GM23338 (cell line): Measurements from ENCODE around the gene NAALADL2. TPM values are rescaled to one million over a fixed set of nuclear protein-coding genes. Genes with fewer than 3 reads are reported as not detected.

Experiments used
- ATAC-seq: fragments of 200-7000 bp; cut with Tn5 transposase; 3 replicates; pipeline ENCODE4 v1.9.1; 2020
- DNase-seq: peaks from one replicate; pipeline ENCODE4 v3.0.0-alpha.2; 2015; ENCODE audit warnings: low spot score
- H2AFZ ChIP-seq: fragments of 200-600 bp; sonication (generic); 2 replicates; pipeline ENCODE4 v1.8.0; 2016; ENCODE audit warnings: antibody characterized with exemption, mild to moderate bottlenecking, moderate library complexity
- H3F3A ChIP-seq: fragments of 200-600 bp; sonication (generic); replicated peaks from 2 replicates; pipeline ENCODE4 v1.8.0; 2017; ENCODE audit warnings: antibody characterized with exemption, mixed run types, low read depth
- H3K27ac ChIP-seq: fragments of 200-600 bp; sonication (generic); 2 replicates; pipeline ENCODE4 v1.6.1; 2016; ENCODE audit warnings: low read depth
- H3K27me3 ChIP-seq: fragments of 200-600 bp; sonication (generic); 2 replicates; pipeline ENCODE4 v1.8.0; 2016; ENCODE audit warnings: mild to moderate bottlenecking, mixed run types, moderate library complexity; ENCODE audit not compliant: insufficient read depth
- H3K36me3 ChIP-seq: fragments of 200-600 bp; sonication (generic); 2 replicates; pipeline ENCODE4 v1.8.0; 2016; ENCODE audit warnings: mild to moderate bottlenecking; ENCODE audit not compliant: insufficient read depth
- H3K4me1 ChIP-seq: fragments of 200-600 bp; sonication (generic); 2 replicates; pipeline ENCODE4 v1.8.0; 2016; ENCODE audit warnings: mild to moderate bottlenecking, moderate library complexity; ENCODE audit not compliant: insufficient read depth
- H3K4me2 ChIP-seq: fragments of 200-600 bp; sonication (generic); 2 replicates; pipeline ENCODE4 v1.7.1; 2017; ENCODE audit warnings: mixed run types
- H3K4me3 ChIP-seq: fragments of 200-600 bp; sonication (generic); 2 replicates; pipeline ENCODE4 v1.6.1; 2016; ENCODE audit warnings: mixed run types
- H3K79me2 ChIP-seq: fragments of 200-600 bp; sonication (generic); replicated peaks from 2 replicates; pipeline ENCODE4 v1.8.0; 2017; ENCODE audit warnings: mild to moderate bottlenecking; ENCODE audit not compliant: insufficient read depth
- H3K9me2 ChIP-seq: fragments of 200-600 bp; sonication (generic); 2 replicates; pipeline ENCODE4 v1.8.0; 2017; ENCODE audit not compliant: insufficient read depth
- H4K20me1 ChIP-seq: fragments of 200-600 bp; sonication (generic); replicated peaks from 2 replicates; pipeline ENCODE4 v1.8.0; 2017; ENCODE audit warnings: mild to moderate bottlenecking; ENCODE audit not compliant: insufficient read depth
- H3K27ac Mint-ChIP-seq: 2 replicates; pipeline ENCODE4 v1.8.0; 2020; ENCODE audit warnings: inconsistent platforms, mild to moderate bottlenecking, moderate library complexity, mixed read lengths
- H3K27me3 Mint-ChIP-seq: 3 replicates; pipeline ENCODE4 v1.8.0; 2022; ENCODE audit warnings: low read depth, mild to moderate bottlenecking, moderate library complexity, mixed read lengths, inconsistent platforms; ENCODE audit not compliant: insufficient read depth, poor library complexity
- H3K36me3 Mint-ChIP-seq: 3 replicates; pipeline ENCODE4 v1.8.0; 2021; ENCODE audit warnings: low read depth, mild to moderate bottlenecking, inconsistent platforms, moderate library complexity, mixed read lengths
- H3K4me1 Mint-ChIP-seq: 3 replicates; pipeline ENCODE4 v1.8.0; 2020; ENCODE audit warnings: mild to moderate bottlenecking, inconsistent platforms, mixed read lengths
- H3K4me3 Mint-ChIP-seq: 3 replicates; pipeline ENCODE4 v1.8.0; 2021; ENCODE audit warnings: moderate library complexity, mild to moderate bottlenecking, inconsistent platforms, mixed read lengths
- H3K9me3 Mint-ChIP-seq: 3 replicates; pipeline ENCODE4 v1.8.0; 2020; ENCODE audit warnings: moderate library complexity, mild to moderate bottlenecking, inconsistent platforms, mixed read lengths
- CREB1 ChIP-seq: fragments of 250-450 bp; sonication (Bioruptor Pico); IDR thresholded peaks from 2 replicates; pipeline ENCODE4 v1.5.0; 2020; ENCODE audit warnings: low read depth, mild to moderate bottlenecking, moderate library complexity
- EZH2 ChIP-seq: fragments of 200-600 bp; sonication (generic); IDR thresholded peaks from one replicate; pipeline ENCODE4 v1.8.0; 2017; ENCODE audit warnings: antibody characterized with exemption, mild to moderate bottlenecking, low read depth; ENCODE audit not compliant: unreplicated experiment
- EZH2phosphoT487 ChIP-seq: fragments of 200-600 bp; sonication (generic); IDR thresholded peaks from one replicate; pipeline ENCODE4 v1.8.1; 2018; ENCODE audit warnings: antibody characterized with exemption; ENCODE audit not compliant: unreplicated experiment
- JUNB ChIP-seq: IDR thresholded peaks from one replicate; pipeline ENCODE4 v1.6.1; 2016; ENCODE audit warnings: antibody characterized with exemption; ENCODE audit not compliant: unreplicated experiment
- NANOG ChIP-seq: IDR thresholded peaks from 2 replicates; pipeline ENCODE4 v1.6.1; 2016; ENCODE audit warnings: antibody characterized with exemption, borderline replicate concordance
- POLR2AphosphoS5 ChIP-seq: IDR thresholded peaks from 2 replicates; pipeline ENCODE4 v1.6.1; 2016; ENCODE audit warnings: antibody characterized with exemption, low read depth
- STAT1 ChIP-seq: IDR thresholded peaks from one replicate; pipeline ENCODE4 v1.6.1; 2016; ENCODE audit warnings: antibody characterized with exemption; ENCODE audit not compliant: unreplicated experiment
- ZNF114 ChIP-seq: fragments of 250-450 bp; sonication (Bioruptor Pico); IDR thresholded peaks from 2 replicates; pipeline ENCODE4 v1.5.0; 2020; ENCODE audit warnings: mild to moderate bottlenecking, moderate library complexity
- ZNF331 ChIP-seq: fragments of 250-450 bp; sonication (Bioruptor Pico); IDR thresholded peaks from 2 replicates; pipeline ENCODE4 v1.5.0; 2020; ENCODE audit warnings: low read depth, mild to moderate bottlenecking, moderate library complexity
- polyA plus RNA-seq: library from polyadenylated mRNA; unstranded; fragments of >200 nt; fragmentation: Nextera tagmentation; extraction: Ambion mirVana; gene quantifications from 2 replicates; pipeline ENCODE4 v1.2.1, GENCODE V29; 2016
- total RNA-seq: library from RNA; depleted of rRNA; stranded (reverse); fragments of >200 nt; shearing (Covaris generic); gene quantifications from 2 replicates; pipeline ENCODE4 v1.2.3, GENCODE V29; 2014
- TF ChIP-seq, protein P1 (sequence below): fragments of 250-450 bp; sonication (Bioruptor Pico); IDR thresholded peaks from 2 replicates; pipeline ENCODE4 v1.5.0; 2020; ENCODE audit warnings: mild to moderate bottlenecking, moderate library complexity
- TF ChIP-seq, protein P2 (sequence below): IDR thresholded peaks from one replicate; pipeline ENCODE4 v1.6.1; 2018; ENCODE audit warnings: antibody characterized with exemption; ENCODE audit not compliant: unreplicated experiment
- TF ChIP-seq, protein P3 (sequence below), 2 experiments: fragments of 200-600 bp in 1 of 2; sonication (generic) in 1 of 2; conservative IDR thresholded peaks; 2 replicates each; pipeline versions ENCODE4 v1.5.1 to v1.6.1; 2016 to 2017; ENCODE audit warnings: antibody characterized with exemption in 2 of 2, low read depth in 2 of 2, mild to moderate bottlenecking in 2 of 2, moderate library complexity in 1 of 2
- TF ChIP-seq, protein P4 (sequence below): IDR thresholded peaks from 2 replicates; pipeline ENCODE4 v1.6.1; 2016; ENCODE audit warnings: antibody characterized with exemption

The NAALADL2 gene
- total and polyA plus RNA-seq, 2 experiments from 2014 or later, result 1.6 to 2.6 TPM

DNA sequence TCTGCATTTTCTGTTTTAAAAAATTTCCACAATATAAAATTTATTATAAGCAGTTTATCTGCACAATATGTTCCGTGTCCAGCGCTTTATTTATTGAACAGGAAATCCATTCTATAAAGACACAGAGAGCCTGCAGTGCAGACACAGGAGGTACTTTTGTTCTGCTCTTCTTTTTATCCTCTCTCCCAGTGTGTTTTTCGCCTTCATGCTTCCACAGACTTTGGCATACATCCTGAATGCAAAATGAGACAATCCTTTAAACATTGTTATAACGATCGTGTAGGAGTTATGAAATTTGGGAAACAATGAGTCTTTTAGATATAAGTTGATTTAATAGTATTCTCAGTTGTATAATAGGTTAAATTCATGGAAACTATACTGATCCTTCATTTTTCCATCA, 749.2 kb downstream of the NAALADL2 start:
- Mint-ChIP-seq H3K4me3 (no peak overlapping the region), H3K27me3 (no peaks in the 10 kb centered on the region), H3K4me1 (no peaks in the 10 kb centered on the region), H3K9me3 (no peaks in the 10 kb centered on the region), H3K36me3 (no peaks in the 10 kb centered on the region), H3K27ac (no peak overlapping the region)
- H3K36me3 ChIP-seq, result no peaks in the 10 kb centered on the region
- ATAC-seq, result no peak
- no peak overlapping the region for H2AFZ ChIP-seq
- H4K20me1 ChIP-seq, result no peaks in the 10 kb centered on the region
- no peak overlapping the region for H3K4me2 ChIP-seq
- H3K9me2 ChIP-seq, result no peaks in the 10 kb centered on the region
- no peak overlapping the region for H3K4me3 ChIP-seq
- peaks cover 6% of the 10 kb centered on the region; the same call in 1 of the 2 replicates for H3K4me1 ChIP-seq
- no peak for DNase-seq
- no peak for TF ChIP-seq ZNF331 (CRISPR knock-in tag)
- TF ChIP-seq, protein P1, sequence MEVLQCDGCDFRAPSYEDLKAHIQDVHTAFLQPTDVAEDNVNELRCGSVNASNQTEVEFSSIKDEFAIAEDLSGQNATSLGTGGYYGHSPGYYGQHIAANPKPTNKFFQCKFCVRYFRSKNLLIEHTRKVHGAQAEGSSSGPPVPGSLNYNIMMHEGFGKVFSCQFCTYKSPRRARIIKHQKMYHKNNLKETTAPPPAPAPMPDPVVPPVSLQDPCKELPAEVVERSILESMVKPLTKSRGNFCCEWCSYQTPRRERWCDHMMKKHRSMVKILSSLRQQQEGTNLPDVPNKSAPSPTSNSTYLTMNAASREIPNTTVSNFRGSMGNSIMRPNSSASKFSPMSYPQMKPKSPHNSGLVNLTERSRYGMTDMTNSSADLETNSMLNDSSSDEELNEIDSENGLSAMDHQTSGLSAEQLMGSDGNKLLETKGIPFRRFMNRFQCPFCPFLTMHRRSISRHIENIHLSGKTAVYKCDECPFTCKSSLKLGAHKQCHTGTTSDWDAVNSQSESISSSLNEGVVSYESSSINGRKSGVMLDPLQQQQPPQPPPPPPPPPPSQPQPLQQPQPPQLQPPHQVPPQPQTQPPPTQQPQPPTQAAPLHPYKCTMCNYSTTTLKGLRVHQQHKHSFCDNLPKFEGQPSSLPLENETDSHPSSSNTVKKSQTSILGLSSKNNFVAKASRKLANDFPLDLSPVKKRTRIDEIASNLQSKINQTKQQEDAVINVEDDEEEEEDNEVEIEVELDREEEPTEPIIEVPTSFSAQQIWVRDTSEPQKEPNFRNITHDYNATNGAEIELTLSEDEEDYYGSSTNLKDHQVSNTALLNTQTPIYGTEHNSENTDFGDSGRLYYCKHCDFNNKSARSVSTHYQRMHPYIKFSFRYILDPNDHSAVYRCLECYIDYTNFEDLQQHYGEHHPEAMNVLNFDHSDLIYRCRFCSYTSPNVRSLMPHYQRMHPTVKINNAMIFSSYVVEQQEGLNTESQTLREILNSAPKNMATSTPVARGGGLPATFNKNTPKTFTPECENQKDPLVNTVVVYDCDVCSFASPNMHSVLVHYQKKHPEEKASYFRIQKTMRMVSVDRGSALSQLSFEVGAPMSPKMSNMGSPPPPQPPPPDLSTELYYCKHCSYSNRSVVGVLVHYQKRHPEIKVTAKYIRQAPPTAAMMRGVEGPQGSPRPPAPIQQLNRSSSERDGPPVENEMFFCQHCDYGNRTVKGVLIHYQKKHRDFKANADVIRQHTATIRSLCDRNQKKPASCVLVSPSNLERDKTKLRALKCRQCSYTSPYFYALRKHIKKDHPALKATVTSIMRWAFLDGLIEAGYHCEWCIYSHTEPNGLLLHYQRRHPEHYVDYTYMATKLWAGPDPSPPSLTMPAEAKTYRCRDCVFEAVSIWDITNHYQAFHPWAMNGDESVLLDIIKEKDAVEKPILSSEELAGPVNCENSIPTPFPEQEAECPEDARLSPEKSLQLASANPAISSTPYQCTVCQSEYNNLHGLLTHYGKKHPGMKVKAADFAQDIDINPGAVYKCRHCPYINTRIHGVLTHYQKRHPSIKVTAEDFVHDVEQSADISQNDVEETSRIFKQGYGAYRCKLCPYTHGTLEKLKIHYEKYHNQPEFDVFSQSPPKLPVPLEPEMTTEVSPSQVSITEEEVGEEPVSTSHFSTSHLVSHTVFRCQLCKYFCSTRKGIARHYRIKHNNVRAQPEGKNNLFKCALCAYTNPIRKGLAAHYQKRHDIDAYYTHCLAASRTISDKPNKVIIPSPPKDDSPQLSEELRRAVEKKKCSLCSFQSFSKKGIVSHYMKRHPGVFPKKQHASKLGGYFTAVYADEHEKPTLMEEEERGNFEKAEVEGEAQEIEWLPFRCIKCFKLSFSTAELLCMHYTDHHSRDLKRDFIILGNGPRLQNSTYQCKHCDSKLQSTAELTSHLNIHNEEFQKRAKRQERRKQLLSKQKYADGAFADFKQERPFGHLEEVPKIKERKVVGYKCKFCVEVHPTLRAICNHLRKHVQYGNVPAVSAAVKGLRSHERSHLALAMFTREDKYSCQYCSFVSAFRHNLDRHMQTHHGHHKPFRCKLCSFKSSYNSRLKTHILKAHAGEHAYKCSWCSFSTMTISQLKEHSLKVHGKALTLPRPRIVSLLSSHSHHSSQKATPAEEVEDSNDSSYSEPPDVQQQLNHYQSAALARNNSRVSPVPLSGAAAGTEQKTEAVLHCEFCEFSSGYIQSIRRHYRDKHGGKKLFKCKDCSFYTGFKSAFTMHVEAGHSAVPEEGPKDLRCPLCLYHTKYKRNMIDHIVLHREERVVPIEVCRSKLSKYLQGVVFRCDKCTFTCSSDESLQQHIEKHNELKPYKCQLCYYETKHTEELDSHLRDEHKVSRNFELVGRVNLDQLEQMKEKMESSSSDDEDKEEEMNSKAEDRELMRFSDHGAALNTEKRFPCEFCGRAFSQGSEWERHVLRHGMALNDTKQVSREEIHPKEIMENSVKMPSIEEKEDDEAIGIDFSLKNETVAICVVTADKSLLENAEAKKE (CRISPR knock-in tag), result no peak
- no peak for TF ChIP-seq EZH2phosphoT487
- TF ChIP-seq STAT1, result no peak
- TF ChIP-seq ZNF114 (CRISPR knock-in tag), result no peak
- TF ChIP-seq, protein P2, sequence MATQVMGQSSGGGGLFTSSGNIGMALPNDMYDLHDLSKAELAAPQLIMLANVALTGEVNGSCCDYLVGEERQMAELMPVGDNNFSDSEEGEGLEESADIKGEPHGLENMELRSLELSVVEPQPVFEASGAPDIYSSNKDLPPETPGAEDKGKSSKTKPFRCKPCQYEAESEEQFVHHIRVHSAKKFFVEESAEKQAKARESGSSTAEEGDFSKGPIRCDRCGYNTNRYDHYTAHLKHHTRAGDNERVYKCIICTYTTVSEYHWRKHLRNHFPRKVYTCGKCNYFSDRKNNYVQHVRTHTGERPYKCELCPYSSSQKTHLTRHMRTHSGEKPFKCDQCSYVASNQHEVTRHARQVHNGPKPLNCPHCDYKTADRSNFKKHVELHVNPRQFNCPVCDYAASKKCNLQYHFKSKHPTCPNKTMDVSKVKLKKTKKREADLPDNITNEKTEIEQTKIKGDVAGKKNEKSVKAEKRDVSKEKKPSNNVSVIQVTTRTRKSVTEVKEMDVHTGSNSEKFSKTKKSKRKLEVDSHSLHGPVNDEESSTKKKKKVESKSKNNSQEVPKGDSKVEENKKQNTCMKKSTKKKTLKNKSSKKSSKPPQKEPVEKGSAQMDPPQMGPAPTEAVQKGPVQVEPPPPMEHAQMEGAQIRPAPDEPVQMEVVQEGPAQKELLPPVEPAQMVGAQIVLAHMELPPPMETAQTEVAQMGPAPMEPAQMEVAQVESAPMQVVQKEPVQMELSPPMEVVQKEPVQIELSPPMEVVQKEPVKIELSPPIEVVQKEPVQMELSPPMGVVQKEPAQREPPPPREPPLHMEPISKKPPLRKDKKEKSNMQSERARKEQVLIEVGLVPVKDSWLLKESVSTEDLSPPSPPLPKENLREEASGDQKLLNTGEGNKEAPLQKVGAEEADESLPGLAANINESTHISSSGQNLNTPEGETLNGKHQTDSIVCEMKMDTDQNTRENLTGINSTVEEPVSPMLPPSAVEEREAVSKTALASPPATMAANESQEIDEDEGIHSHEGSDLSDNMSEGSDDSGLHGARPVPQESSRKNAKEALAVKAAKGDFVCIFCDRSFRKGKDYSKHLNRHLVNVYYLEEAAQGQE, result no peak
- no peak for TF ChIP-seq JUNB
- no peak for TF ChIP-seq NANOG
- TF ChIP-seq, protein P3, sequence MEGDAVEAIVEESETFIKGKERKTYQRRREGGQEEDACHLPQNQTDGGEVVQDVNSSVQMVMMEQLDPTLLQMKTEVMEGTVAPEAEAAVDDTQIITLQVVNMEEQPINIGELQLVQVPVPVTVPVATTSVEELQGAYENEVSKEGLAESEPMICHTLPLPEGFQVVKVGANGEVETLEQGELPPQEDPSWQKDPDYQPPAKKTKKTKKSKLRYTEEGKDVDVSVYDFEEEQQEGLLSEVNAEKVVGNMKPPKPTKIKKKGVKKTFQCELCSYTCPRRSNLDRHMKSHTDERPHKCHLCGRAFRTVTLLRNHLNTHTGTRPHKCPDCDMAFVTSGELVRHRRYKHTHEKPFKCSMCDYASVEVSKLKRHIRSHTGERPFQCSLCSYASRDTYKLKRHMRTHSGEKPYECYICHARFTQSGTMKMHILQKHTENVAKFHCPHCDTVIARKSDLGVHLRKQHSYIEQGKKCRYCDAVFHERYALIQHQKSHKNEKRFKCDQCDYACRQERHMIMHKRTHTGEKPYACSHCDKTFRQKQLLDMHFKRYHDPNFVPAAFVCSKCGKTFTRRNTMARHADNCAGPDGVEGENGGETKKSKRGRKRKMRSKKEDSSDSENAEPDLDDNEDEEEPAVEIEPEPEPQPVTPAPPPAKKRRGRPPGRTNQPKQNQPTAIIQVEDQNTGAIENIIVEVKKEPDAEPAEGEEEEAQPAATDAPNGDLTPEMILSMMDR (conservative IDR thresholded peaks at IDR 0.05; ENCODE audit: low read depth in 2 of 2), result no peak
- TF ChIP-seq EZH2, result no peak
- TF ChIP-seq, protein P4, sequence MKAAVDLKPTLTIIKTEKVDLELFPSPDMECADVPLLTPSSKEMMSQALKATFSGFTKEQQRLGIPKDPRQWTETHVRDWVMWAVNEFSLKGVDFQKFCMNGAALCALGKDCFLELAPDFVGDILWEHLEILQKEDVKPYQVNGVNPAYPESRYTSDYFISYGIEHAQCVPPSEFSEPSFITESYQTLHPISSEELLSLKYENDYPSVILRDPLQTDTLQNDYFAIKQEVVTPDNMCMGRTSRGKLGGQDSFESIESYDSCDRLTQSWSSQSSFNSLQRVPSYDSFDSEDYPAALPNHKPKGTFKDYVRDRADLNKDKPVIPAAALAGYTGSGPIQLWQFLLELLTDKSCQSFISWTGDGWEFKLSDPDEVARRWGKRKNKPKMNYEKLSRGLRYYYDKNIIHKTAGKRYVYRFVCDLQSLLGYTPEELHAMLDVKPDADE, result no peak
- TF ChIP-seq CREB1 (CRISPR knock-in tag), result no peak
- TF ChIP-seq POLR2AphosphoS5, result no peak
- H3F3A ChIP-seq, result no peaks in the 10 kb centered on the region
- H3K27me3 ChIP-seq, result no peaks in the 10 kb centered on the region
- no peak overlapping the region for H3K27ac ChIP-seq
- no peaks in the 10 kb centered on the region for H3K79me2 ChIP-seq
